ENCODE measurements around the gene BTN1A1.
"Not testable (repeated sequence)": the region's sequence is repeated elsewhere in the genome, so short reads cannot be mapped to it uniquely, and the experiment has no call there.

Gene BTN1A1

DNA sequence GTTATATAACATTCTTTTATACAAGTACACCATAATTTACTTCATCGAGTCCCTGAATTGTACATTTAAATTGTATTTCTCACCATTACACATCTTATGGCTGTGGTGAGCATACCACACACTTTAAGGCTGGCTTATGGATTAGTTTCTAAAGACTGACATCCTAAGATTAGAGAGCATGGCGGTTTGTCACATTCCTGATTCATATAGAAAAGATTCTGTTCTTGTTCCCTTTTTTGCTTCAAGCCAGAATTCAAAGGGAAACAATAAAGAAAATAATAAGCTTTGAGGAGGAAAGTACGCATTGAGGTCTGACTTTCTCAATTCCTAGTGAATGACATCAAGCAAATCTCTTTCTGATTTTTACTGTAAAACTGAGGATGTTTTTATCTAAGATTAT is 2.5 kb downstream of the BTN1A1 start:
- Mint-ChIP-seq H3K36me3 (ENCODE audit: low read depth) (no peaks in the 10 kb centered on the region), H3K27ac (no peak overlapping the region), H3K27me3 (ENCODE audit: low read depth) (peaks cover 62% of the 10 kb centered on the region), H3K4me3 (no peak overlapping the region), H3K9me3 (no peaks in the 10 kb centered on the region), H3K4me1 (peaks cover 8% of the 10 kb centered on the region)
- TF ChIP-seq, protein P1, sequence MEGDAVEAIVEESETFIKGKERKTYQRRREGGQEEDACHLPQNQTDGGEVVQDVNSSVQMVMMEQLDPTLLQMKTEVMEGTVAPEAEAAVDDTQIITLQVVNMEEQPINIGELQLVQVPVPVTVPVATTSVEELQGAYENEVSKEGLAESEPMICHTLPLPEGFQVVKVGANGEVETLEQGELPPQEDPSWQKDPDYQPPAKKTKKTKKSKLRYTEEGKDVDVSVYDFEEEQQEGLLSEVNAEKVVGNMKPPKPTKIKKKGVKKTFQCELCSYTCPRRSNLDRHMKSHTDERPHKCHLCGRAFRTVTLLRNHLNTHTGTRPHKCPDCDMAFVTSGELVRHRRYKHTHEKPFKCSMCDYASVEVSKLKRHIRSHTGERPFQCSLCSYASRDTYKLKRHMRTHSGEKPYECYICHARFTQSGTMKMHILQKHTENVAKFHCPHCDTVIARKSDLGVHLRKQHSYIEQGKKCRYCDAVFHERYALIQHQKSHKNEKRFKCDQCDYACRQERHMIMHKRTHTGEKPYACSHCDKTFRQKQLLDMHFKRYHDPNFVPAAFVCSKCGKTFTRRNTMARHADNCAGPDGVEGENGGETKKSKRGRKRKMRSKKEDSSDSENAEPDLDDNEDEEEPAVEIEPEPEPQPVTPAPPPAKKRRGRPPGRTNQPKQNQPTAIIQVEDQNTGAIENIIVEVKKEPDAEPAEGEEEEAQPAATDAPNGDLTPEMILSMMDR (IDR thresholded peaks at IDR 0.05; ENCODE audit: unreplicated experiment in 3 of 3), result no peak

DNA sequence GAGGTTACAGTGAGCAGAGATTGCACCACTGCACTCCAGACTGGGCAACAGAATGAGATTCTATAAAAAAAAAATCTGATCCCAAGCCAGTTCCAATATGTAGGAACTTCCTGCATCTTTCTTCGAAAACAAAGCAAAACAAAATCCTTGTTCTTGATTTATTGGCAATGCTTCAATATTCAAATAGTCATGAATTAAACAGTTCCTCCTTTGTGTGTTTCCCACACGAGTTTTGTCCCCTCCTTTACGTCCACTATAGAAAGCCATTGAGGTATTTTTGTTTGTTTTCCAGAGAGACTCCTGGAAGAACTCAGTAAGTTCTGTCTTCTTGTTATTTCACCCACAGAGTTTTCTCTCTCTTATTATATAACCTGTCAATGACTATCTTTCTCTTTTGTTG is 7.6 kb downstream of the BTN1A1 start:
- TF ChIP-seq, protein P1 (IDR thresholded peaks at IDR 0.05; ENCODE audit: unreplicated experiment in 3 of 3), result no peak

DNA sequence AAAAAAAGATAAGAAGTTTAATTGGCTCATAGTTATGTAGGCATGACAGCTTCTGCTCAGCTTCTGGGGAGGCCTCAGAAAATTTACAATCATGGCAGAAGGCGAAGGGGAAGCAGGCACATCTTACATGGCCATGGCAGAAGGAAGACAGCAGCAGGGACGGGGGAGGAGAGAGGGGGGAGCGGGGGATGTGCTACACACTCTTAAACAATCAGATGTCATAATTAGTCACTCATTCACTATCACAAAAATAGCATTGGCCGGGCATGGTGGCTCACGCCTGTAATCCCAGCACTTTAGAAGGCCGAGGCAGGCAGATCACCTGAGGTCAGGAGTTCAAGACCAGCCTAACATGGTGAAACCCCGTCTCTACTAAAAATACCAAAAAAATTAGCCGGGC is 10.9 kb downstream of the BTN1A1 start:
- H3K27ac Mint-ChIP-seq; H3K9me3 Mint-ChIP-seq; H3K4me3 Mint-ChIP-seq; H3K4me1 Mint-ChIP-seq; H3K36me3 Mint-ChIP-seq (ENCODE audit: low read depth): not testable (repeated sequence)
- peaks cover 15% of the 10 kb centered on the region for H3K27me3 Mint-ChIP-seq (ENCODE audit: low read depth)

More for the DNA sequence above, 7.6 kb downstream of the BTN1A1 start:
- no peaks in the 10 kb centered on the region for H3K36me3 Mint-ChIP-seq (ENCODE audit: low read depth)
- H3K27ac Mint-ChIP-seq, result no peak overlapping the region
- peaks cover 41% of the 10 kb centered on the region for H3K27me3 Mint-ChIP-seq (ENCODE audit: low read depth)
- no peaks in the 10 kb centered on the region for H3K9me3 Mint-ChIP-seq
- no peaks in the 10 kb centered on the region for H3K4me1 Mint-ChIP-seq
- H3K4me3 Mint-ChIP-seq, result no peak overlapping the region

DNA sequence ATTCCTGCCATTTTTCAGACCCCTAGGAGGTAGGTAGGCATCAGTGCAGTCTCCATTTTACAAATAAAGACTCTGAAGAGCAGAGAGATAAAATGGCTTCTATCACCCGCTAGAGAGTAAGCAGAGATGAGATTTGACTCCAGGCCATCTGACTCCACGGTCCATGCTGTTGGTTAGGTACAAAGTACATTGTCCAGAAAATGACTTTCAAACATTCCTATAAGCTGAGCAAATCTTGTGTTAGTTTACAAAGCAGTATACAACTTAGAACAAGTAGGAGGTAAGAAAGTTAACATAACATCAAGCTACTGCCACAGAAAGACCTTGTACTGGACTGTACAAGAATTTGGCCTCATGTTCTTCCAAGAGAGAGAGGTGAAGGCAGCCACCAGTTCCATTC is 14.9 kb downstream of the BTN1A1 start:
- no peak overlapping the region for H3K4me3 Mint-ChIP-seq
- no peak overlapping the region for H3K27ac Mint-ChIP-seq
- TF ChIP-seq, protein P1 (IDR thresholded peaks at IDR 0.05; ENCODE audit: unreplicated experiment in 3 of 3), result no peak
- H3K9me3 Mint-ChIP-seq, result no peaks in the 10 kb centered on the region
- H3K27me3 Mint-ChIP-seq (ENCODE audit: low read depth), result peaks cover 6% of the 10 kb centered on the region
- H3K36me3 Mint-ChIP-seq (ENCODE audit: low read depth), result no peaks in the 10 kb centered on the region
- H3K4me1 Mint-ChIP-seq, result no peaks in the 10 kb centered on the region

DNA sequence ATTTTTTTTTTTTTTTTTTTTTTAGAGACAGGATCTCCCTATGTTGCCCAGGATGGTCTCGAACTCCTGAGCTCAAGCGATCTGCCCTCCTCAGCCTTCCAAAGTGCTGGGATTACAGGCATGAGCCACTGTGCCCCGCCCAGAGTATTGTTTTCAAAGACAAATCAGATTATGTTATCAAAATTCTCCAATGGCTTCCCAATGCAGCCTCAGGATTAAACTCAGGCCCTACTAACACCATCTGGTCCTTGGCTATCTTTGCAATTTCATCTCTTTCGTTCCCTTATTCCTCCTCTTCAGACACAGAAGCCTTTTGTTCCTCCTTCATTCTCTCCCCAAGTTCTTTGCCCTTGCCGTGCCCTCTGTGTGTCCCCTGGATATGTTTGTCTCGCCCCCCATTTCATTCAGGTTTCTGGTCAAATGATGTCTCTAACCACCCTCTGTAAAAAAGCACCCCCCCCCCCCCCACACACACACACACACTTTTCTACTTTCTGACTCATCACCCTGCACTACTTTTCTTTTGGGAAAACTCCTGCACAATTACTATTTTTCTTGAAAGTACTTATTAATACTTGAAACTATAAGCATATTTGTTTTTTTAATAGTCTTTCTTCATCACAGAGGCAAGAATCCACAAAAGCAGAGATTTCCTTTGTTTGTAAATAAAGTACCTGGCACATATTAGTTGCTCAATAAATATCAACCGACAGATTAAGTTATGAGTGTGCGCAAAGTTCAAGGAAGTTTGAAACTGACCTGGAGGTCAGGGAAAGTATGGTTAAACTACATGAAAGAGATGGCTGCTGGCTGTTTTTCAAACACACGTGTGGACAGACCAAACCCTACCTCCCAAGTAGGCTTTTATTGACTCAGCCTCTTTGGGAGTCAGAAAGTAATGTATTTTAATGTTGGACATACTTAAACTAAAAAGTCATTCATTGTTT is 16.7 kb downstream of the BTN1A1 start:
- no peaks in the 10 kb centered on the region for H3K9me3 Mint-ChIP-seq
- peaks cover 5% of the 10 kb centered on the region for H3K4me1 Mint-ChIP-seq
- no peak overlapping the region for H3K27ac Mint-ChIP-seq
- H3K27me3 Mint-ChIP-seq (ENCODE audit: low read depth), result peaks cover 3% of the 10 kb centered on the region
- no peak overlapping the region for H3K4me3 Mint-ChIP-seq
- no peaks in the 10 kb centered on the region for H3K36me3 Mint-ChIP-seq (ENCODE audit: low read depth)
- TF ChIP-seq, protein P1 (IDR thresholded peaks at IDR 0.05; ENCODE audit: unreplicated experiment in 3 of 3), result no peak

DNA sequence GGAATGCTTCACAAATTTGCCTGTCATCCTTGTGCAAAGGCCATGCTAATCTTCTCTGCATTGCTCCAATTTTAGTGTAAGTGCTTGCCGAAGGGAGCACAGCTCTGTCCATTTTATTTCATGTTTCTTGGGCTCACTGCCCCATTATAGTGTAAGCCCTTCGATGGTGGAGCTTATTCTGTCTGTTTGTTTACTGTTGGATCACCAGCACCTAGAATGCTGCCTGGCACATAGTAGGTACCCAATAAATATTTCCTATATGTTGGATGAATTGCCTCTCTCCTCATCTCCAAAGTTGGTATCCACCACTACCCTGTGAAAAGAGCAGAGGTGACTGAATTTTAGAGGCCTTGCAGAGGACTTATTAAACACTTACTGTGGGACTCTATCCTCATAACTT is 19.3 kb downstream of the BTN1A1 start:
- Mint-ChIP-seq H3K27ac (no peak overlapping the region), H3K36me3 (ENCODE audit: low read depth) (no peaks in the 10 kb centered on the region), H3K27me3 (ENCODE audit: low read depth) (peaks cover 3% of the 10 kb centered on the region), H3K9me3 (no peaks in the 10 kb centered on the region), H3K4me1 (peaks cover 26% of the 10 kb centered on the region), H3K4me3 (no peak overlapping the region)
- TF ChIP-seq, protein P1 (IDR thresholded peaks at IDR 0.05; ENCODE audit: unreplicated experiment in 3 of 3), result no peak
